GM21619 (cell line): ENCODE measurements around the gene RASSF8.

ENCODE experiments used
- ATAC-seq: cut with Tn5 transposase; IDR thresholded peaks from one replicate; pipeline ENCODE4 v1.9.1; 2021; ENCODE audit not compliant: unreplicated experiment

RASSF8 gene

GRCh38 chr12:26122681-26123481 is 164.4 kb downstream of the RASSF8 start:
- ATAC-seq: no peak

- ATAC-seq: no peak
Observed at GRCh38 chr12:26123482-26123980, 165.0 kb downstream of the RASSF8 start.

- no peak for ATAC-seq
Observed at GRCh38 chr12:26124446-26125399, 166.2 kb downstream of the RASSF8 start, which contains the start of gene BHLHE41. Gene BHLHE41 (minus strand): TSS chr12:26125037. CDS start chr12:26124779, 258 bp downstream.

GRCh38 chr12:26125400-26126339 is 167.2 kb downstream of the RASSF8 start:
- peak; percentile 32 for ATAC-seq

- ATAC-seq: peak; percentile 36
Observed at GRCh38 chr12:26126340-26127284, 168.1 kb downstream of the RASSF8 start.

GRCh38 chr12:26127404-26127803 is 168.9 kb downstream of the RASSF8 start:
- no peak for ATAC-seq

- ATAC-seq: no peak
Observed at GRCh38 chr12:26128168-26128567, 169.7 kb downstream of the RASSF8 start.
